ENCODE data around the gene DLL1.

The DLL1 gene

DNA sequence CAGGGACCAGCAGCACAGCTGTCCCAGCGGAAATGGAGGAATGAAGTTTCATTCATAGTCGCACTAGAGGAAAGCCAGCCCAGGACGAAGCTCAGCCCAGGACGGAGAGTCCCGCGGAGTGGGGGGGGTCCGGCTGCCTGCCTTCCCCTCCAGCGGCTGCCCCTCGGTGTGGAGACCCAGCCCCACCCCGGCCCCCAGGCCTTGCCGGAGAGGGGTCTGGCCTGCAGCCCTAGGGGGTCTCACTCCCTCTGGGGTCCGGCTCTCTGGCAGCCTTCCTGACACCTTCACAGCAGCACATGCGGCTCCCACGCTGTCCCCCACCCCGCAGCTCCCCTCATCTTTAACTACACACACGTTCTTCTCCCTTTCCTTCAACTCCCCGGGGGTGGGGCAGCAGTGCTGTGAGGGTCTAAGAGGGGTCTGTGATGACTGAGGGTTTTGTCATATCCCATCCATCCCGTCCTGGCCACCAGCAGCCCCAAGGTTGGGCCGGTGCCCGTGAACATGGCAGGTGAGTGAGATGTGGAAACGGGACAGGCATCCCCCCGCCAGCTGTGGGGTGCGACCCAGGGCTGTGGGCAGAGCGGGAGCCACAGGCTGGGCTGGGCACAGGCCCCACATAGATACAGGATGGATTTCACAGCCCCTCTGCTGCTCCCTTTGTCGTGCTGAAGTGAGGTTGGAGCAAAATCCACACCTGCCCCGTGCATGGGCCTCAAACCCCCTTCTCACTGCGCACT lies 41.8 kb downstream of the DLL1 start:
- no peak for DNase-seq

- no peak for DNase-seq
Measured at GRCh38 chr6:170248111-170248805, 42.6 kb downstream of the DLL1 start.

DNA sequence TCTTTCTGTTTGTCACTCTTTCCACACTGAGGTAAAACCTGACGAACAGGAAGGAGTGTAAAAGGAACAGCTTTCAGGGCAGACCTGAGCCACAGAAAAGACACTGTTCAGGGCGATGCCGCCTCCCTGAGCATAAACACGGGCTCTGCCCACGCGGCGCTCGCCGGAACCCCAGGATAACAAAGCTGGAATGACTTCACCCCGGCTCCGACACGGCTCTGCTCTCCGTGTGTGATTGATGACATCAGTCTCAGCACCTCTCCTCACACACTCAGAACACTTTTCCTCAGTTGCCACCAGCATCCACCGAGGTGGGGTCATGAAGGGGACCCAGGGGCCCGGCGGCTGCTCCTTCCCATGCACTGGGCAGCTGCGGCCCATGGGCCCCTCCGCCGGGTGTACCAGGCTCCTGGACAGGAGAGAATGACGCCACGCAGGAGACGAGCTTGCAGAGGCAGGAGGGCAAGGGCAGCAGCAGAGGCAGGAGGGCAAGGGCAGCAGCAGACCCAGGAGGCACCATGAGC lies 43.6 kb downstream of the DLL1 start:
- DNase-seq = no peak

DNA sequence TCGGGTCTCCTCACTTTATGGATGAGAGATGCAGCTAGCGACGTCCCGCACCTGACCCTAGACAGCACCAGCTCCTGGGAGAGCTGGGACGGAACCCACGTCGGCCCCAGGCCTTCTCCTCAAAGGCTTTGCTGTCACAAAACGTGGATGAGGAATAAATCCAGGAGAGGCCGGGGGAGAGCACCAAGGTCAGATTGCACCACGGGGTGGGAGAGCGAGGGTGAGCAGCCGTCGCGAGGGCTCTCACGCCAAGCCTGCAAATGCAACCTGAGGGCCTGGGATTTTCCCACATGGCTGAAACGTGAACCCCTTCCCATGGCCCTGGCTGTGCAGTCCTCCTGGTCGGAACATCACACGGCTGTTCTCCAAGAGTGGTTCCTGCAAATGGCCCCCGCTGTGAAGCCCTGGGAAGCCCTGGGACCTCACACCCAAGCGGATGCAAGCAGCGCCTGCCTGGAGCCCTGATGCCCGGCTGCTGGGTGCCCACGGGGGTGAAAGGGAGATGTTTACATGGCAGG lies 45.3 kb downstream of the DLL1 start:
- DNase-seq = no peak

DNA sequence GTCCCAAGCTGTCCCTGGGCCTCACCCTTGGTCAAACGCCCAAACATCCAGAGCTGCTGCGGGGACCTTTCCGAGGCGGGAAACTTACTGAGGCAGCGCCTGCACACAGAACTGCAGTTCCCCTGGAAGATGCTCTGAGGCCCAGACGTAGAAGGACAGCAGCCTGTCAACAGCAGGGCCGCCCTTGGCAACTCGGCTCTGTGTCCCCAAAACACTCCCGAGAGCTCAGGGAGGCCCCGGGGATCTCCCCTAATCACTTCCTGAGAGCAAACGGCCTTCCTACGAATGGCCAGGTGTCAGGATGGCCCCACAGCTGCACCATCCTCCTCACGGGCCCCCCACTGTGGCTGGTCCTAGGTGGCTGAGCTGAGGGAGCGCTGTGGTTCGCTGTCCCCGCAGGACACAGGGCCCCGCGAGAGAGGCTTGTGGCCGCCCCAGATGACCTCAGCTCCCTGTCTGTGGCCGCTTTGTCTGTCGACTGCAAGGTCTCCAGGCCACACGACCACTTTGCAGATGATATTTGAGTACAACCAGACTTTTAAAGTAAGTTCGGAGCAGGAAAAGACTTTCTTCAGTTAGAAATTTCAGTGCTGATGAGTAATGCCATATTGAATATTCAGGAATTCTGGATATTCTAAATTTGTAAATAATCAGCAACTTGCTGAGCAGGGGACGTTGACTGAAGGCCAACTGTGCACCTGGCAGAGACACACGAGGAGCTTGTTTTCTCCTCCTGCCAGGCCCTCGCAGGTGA lies 46.0 kb downstream of the DLL1 start:
- no peak for DNase-seq

- DNase-seq = no peak
Measured at GRCh38 chr6:170243791-170244291, 47.0 kb downstream of the DLL1 start.

DNA sequence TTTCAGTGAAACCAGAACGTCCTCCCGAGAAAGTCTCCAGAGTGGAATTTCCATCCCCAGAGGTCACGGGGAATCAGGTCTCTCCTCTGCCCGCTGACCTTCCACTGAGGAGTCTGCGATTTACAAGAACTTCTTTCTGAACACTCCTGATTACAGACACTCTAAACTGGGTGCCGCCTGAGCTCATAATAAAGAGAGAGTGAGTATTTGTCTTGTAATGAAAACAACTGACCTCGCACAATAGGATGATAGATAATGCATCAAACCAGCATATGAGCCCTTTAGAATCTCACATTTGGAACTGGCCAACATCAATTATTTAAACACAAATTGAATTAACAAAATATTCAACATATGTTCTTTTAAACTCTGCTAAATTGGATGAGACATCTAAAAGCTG lies 47.5 kb downstream of the DLL1 start:
- no peak for DNase-seq

- no peak for DNase-seq
Measured at GRCh38 chr6:170238741-170239565, 51.9 kb downstream of the DLL1 start.

- DNase-seq = no peak
Measured at GRCh38 chr6:170237999-170238740, 52.7 kb downstream of the DLL1 start.

DNA sequence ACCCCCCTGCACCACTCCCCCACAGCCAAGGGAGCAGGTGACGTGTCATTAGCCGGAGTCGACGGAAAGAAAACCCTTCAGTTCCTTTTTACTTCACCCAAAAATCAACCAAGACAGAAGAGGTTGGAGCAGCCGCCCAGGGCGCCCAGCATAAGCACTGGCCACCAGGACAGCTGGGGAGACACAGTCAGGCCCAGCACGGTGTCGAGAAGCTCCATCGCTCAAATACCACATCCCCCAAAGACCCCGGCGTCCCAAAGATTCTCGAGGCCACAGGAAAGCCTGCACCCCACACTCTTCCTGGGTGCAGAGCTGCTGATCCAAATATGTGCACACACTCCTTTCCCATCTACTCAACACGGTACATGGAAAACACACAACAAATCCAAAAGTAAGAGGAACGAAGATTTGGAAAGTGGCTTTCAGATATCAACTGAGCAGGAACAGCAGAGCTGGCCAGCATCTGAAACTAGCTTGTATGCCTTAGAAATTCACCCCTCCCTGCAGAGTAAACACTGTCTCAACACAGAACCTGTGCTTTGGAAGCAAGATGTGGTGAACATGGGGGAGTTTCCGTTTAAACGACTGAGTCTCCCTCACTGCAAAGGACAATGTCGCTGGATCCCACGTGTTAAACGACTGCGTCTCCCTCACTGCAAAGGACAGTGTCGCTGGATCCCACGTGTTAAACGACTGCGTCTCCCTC lies 54.6 kb downstream of the DLL1 start:
- no peak for DNase-seq

- DNase-seq = no peak
Measured at GRCh38 chr6:170235391-170236125, 55.3 kb downstream of the DLL1 start.

GRCh38 chr6:170234419-170234818 lies 56.5 kb downstream of the DLL1 start:
- no peak for DNase-seq

DNA sequence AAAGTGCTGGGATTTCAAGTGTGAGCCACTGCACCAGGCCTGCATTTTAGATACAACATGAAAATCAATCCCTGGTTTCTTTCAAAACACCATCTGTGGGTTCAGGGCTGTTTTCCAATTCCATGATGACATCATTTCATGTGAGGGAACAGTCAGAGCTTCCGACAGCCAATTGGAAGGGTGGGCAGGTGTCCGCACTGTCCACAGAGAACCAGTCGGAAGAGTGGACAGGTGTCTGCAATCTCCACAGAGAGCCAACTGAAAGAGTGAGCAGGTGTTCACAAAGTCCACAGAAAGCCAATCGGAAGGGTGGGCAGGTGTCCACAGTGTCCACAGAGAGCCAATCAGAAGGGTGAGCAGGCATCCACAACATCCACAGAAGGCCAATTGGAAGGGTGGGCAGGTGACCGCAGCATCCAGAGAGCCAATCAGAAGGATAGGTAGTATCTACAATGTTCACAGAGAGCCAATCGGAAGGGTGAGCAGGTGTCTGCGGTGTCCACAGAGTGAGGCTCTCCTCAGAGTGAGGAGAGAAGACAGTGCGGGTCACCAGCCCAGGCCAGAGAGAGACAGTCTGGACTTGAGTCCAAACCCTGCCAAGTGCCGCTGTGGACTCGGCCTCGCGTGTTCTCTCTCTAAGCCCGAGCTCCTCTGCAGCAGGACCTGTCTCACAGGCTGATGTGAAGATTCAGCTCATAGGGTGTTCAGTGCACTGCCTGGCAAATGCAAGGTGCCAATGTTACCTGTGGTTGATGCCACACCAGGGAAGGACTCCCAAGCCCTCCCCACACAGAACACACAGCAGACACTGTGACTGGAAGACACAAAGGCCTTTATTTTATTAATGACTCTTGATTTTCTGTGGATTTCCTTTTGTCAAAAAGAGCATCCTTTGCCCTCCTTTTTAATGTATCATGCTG lies 57.3 kb downstream of the DLL1 start:
- DNase-seq = no peak

Measured in activated CD4-positive, CD25-positive, alpha-beta regulatory T cell (primary cell).